KMS-11 (cell line): ENCODE results near the gene VPS51.

Experiments
- H2AFZ ChIP-seq: fragments of 200-600 bp; sonication (generic); 2 replicates; pipeline ENCODE4 v1.6.1; 2016; ENCODE audit warnings: antibody characterized with exemption, mixed run types, low read depth
- H3K27ac ChIP-seq: fragments of 200-600 bp; sonication (generic); 2 replicates; pipeline ENCODE4 v1.6.1; 2016; ENCODE audit warnings: mild to moderate bottlenecking, mixed run types
- H3K27me3 ChIP-seq: fragments of 200-600 bp; sonication (generic); 2 replicates; pipeline ENCODE4 v1.6.1; 2017; ENCODE audit warnings: mild to moderate bottlenecking, low read depth, mixed run types, moderate library complexity; ENCODE audit not compliant: insufficient read depth
- H3K36me3 ChIP-seq: fragments of 200-600 bp; sonication (generic); 2 replicates; pipeline ENCODE4 v1.6.1; 2017; ENCODE audit warnings: mild to moderate bottlenecking, mixed run types; ENCODE audit not compliant: insufficient read depth
- H3K4me1 ChIP-seq: fragments of 200-600 bp; sonication (generic); 2 replicates; pipeline ENCODE4 v1.6.1; 2016; ENCODE audit warnings: mild to moderate bottlenecking, low read depth, mixed run types; ENCODE audit not compliant: poor library complexity, severe bottlenecking
- H3K4me2 ChIP-seq: fragments of 200-600 bp; sonication (generic); 2 replicates; pipeline ENCODE4 v1.7.0; 2016; ENCODE audit warnings: mild to moderate bottlenecking, mixed run types
- H3K4me3 ChIP-seq: fragments of 200-600 bp; sonication (generic); IDR thresholded peaks from 2 replicates; pipeline ENCODE4 v1.6.1; 2017; ENCODE audit warnings: low read depth, low read length, mixed read lengths; ENCODE audit not compliant: insufficient read depth
- H3K79me2 ChIP-seq: fragments of 200-600 bp; sonication (generic); 2 replicates; pipeline ENCODE4 v1.6.1; 2016; ENCODE audit warnings: low read depth, mixed run types; ENCODE audit not compliant: insufficient read depth
- H3K9ac ChIP-seq: fragments of 200-600 bp; sonication (generic); 2 replicates; pipeline ENCODE4 v1.6.1; 2016; ENCODE audit warnings: mild to moderate bottlenecking, mixed run types
- H4K20me1 ChIP-seq: fragments of 200-600 bp; sonication (generic); 2 replicates; pipeline ENCODE4 v1.6.1; 2016; ENCODE audit warnings: mild to moderate bottlenecking, mixed run types; ENCODE audit not compliant: insufficient read depth
- TF ChIP-seq, protein P1 (sequence below): fragments of 200-600 bp; sonication (generic); conservative IDR thresholded peaks from 2 replicates; pipeline ENCODE4 v1.6.1; 2017; ENCODE audit warnings: low read depth, mild to moderate bottlenecking, antibody characterized with exemption, low read length, moderate library complexity, mixed read lengths

VPS51 gene

GRCh38 chr11:65157336-65157735 is 61.3 kb downstream of the VPS51 start:
- Histone ChIP-seq H2AFZ (no peak overlapping the region), H3K79me2 (no peaks in the 10 kb centered on the region), H4K20me1 (no peaks in the 10 kb centered on the region), H3K27ac (no peak overlapping the region), H3K36me3 (no peaks in the 10 kb centered on the region), H3K9ac (no peak overlapping the region), H3K4me1 (no peaks in the 10 kb centered on the region), H3K4me3 (no peak overlapping the region), H3K27me3 (no peaks in the 10 kb centered on the region), H3K4me2 (no peak overlapping the region)
- TF ChIP-seq, protein P1, sequence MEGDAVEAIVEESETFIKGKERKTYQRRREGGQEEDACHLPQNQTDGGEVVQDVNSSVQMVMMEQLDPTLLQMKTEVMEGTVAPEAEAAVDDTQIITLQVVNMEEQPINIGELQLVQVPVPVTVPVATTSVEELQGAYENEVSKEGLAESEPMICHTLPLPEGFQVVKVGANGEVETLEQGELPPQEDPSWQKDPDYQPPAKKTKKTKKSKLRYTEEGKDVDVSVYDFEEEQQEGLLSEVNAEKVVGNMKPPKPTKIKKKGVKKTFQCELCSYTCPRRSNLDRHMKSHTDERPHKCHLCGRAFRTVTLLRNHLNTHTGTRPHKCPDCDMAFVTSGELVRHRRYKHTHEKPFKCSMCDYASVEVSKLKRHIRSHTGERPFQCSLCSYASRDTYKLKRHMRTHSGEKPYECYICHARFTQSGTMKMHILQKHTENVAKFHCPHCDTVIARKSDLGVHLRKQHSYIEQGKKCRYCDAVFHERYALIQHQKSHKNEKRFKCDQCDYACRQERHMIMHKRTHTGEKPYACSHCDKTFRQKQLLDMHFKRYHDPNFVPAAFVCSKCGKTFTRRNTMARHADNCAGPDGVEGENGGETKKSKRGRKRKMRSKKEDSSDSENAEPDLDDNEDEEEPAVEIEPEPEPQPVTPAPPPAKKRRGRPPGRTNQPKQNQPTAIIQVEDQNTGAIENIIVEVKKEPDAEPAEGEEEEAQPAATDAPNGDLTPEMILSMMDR: no peak

DNA sequence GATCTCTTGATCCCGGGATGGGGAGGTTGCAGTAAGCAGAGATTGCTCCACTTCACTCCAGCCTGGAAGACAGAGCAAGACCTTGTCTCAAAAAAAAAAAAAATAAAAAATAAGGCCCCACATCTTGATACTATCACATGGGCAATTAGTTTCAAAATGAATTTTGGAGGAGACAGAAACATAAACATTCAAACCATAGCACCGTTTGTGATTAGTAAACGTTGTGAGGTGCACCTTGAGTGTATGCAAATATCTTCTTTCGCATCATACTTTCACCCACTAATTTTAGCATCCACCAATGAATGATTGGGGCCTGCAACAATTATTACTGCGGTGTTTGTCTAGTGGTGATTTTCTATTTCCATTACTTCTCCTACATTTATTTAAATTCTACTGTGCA is 63.0 kb downstream of the VPS51 start:
- Histone ChIP-seq H3K9ac (no peak overlapping the region), H3K27ac (no peak overlapping the region), H3K27me3 (no peaks in the 10 kb centered on the region), H3K4me1 (no peaks in the 10 kb centered on the region), H4K20me1 (no peaks in the 10 kb centered on the region), H3K4me3 (no peak overlapping the region), H3K79me2 (no peaks in the 10 kb centered on the region), H3K36me3 (no peaks in the 10 kb centered on the region), H3K4me2 (no peak overlapping the region), H2AFZ (no peak overlapping the region)
- TF ChIP-seq, protein P1: no peak

DNA sequence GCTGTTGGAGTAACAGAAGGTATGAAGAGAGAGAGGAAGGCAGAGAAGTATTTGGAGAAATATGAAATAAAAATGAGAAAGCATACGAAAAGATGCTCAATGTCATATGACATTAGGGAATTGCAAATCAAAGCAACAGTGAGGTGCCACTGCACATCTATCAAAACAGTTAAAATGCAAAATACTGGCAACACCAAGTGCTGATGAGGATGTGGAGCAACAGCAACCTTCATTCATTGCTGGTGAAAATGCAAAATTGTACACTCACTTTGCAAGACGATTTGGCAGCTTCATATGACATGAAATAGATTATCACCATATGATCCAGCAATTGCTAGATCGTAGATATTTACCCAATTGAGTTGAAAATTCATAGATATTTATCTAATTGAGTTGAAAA is 64.6 kb downstream of the VPS51 start:
- Histone ChIP-seq H3K27ac (no peak overlapping the region), H3K4me3 (no peak overlapping the region), H3K79me2 (no peaks in the 10 kb centered on the region), H4K20me1 (no peaks in the 10 kb centered on the region), H3K27me3 (no peaks in the 10 kb centered on the region), H2AFZ (no peak overlapping the region), H3K4me1 (no peaks in the 10 kb centered on the region), H3K9ac (no peak overlapping the region), H3K36me3 (no peaks in the 10 kb centered on the region), H3K4me2 (no peak overlapping the region)
- TF ChIP-seq, protein P1: no peak
